ENCODE data around the gene CLDN7.

The CLDN7 gene

GRCh38 chr17:7218166-7218565 is 44.1 kb downstream of the CLDN7 start:
- DNase-seq, result no peak

GRCh38 chr17:7217113-7217987 is 44.9 kb downstream of the CLDN7 start:
- no peak for DNase-seq

GRCh38 chr17:7216242-7217112 is 45.8 kb downstream of the CLDN7 start:
- no peak for DNase-seq

- DNase-seq, result no peak
These were observed 46.6 kb downstream of the CLDN7 start for GRCh38 chr17:7215652-7216180.

- DNase-seq, result no peak
These were observed 47.1 kb downstream of the CLDN7 start for GRCh38 chr17:7215136-7215638.

- DNase-seq, result peak; percentile 99
These were observed 47.8 kb downstream of the CLDN7 start for GRCh38 chr17:7214300-7215135.

GRCh38 chr17:7213895-7214299 is 48.4 kb downstream of the CLDN7 start:
- peak; percentile 99 for DNase-seq

GRCh38 chr17:7211491-7212273 is 50.6 kb downstream of the CLDN7 start:
- DNase-seq, result no peak
